OCI-LY7 (cell line): ENCODE data around the gene FEZ2. TPM values are rescaled to one million over a fixed set of nuclear protein-coding genes. Genes with fewer than 3 reads are reported as not detected.
A peak's percentile ranks its signal among the peaks of the same experiment; 100 is the strongest.

ENCODE experiments used
- BruUV-seq: library from RNA; stranded (reverse); fragments of 400-500 nt; replicated peaks from 2 replicates; lab custom pipeline; 2021; lab: Mats Ljungman, UMichigan
- CTCF ChIA-PET: fragments of 300-600 bp; sonication (Branson Sonifier 250); formaldehyde crosslinking; loops from one replicate; lab custom pipeline; 2022; ENCODE audit warnings: antibody characterized with exemption; ENCODE audit not compliant: unreplicated experiment; lab: Charles Lee
- POLR2A ChIA-PET: fragments of 300-600 bp; sonication (Branson Sonifier 250); formaldehyde crosslinking; loops from one replicate; lab custom pipeline; 2022; ENCODE audit warnings: antibody characterized with exemption; lab: Charles Lee
- DNase-seq: peaks from one replicate; pipeline ENCODE4 v3.0.0-alpha.2; 2015; ENCODE audit warnings: low spot score
- H2AFZ ChIP-seq: fragments of 200-600 bp; sonication (generic), shearing (Covaris generic); 2 replicates; pipeline ENCODE4 v1.6.1; 2014; ENCODE audit warnings: mild to moderate bottlenecking, antibody characterized with exemption, low read length, moderate library complexity
- H3K27ac ChIP-seq: fragments of 200-600 bp; sonication (generic); 2 replicates; pipeline ENCODE4 v1.5.1; 2014; ENCODE audit warnings: mixed run types, low read depth, mild to moderate bottlenecking, moderate library complexity, low read length, inconsistent platforms; ENCODE audit not compliant: poor library complexity, severe bottlenecking
- H3K36me3 ChIP-seq: fragments of 200-600 bp; sonication (generic); 2 replicates; pipeline ENCODE4 v1.6.1; 2014; ENCODE audit warnings: mild to moderate bottlenecking, antibody characterized with exemption, low read length, moderate library complexity, mixed read lengths; ENCODE audit not compliant: insufficient read depth
- H3K4me1 ChIP-seq: fragments of 200-600 bp; sonication (generic); 2 replicates; pipeline ENCODE4 v1.5.1; 2014; ENCODE audit warnings: mild to moderate bottlenecking, low read length; ENCODE audit not compliant: insufficient read depth, poor library complexity, severe bottlenecking
- H3K4me2 ChIP-seq: fragments of 200-600 bp; sonication (generic); 2 replicates; pipeline ENCODE4 v1.6.1; 2014; ENCODE audit warnings: mild to moderate bottlenecking, low read length
- H3K4me3 ChIP-seq: fragments of 200-600 bp; sonication (generic); 2 replicates; pipeline ENCODE4 v1.5.1; 2014; ENCODE audit warnings: mild to moderate bottlenecking, low read depth, low read length; ENCODE audit not compliant: poor library complexity, severe bottlenecking
- H3K79me2 ChIP-seq: fragments of 200-600 bp; sonication (generic); 2 replicates; pipeline ENCODE4 v1.6.1; 2016; ENCODE audit warnings: low read depth, mild to moderate bottlenecking, low read length, moderate library complexity, mixed read lengths; ENCODE audit not compliant: insufficient read depth
- H3K9me2 ChIP-seq: fragments of 200-600 bp; sonication (generic); 2 replicates; pipeline ENCODE4 v1.6.1; 2016; ENCODE audit warnings: mild to moderate bottlenecking, low read length, mixed read lengths; ENCODE audit not compliant: insufficient read depth
- H3K9me3 ChIP-seq: fragments of 200-600 bp; sonication (generic); 2 replicates; pipeline ENCODE4 v1.6.1; 2014; ENCODE audit warnings: mild to moderate bottlenecking, mixed run types, low read length, mixed read lengths
- H4K20me1 ChIP-seq: fragments of 200-600 bp; sonication (generic); 2 replicates; pipeline ENCODE4 v1.6.1; 2014; ENCODE audit warnings: mild to moderate bottlenecking, antibody characterized with exemption, low read length, moderate library complexity, mixed read lengths; ENCODE audit not compliant: insufficient read depth
- CTCF ChIP-seq: fragments of 200-600 bp; sonication (generic); conservative IDR thresholded peaks from 2 replicates; pipeline ENCODE4 v1.5.1; 2014; ENCODE audit warnings: mild to moderate bottlenecking, antibody characterized with exemption, low read length, moderate library complexity, mixed read lengths
- EZH2phosphoT487 ChIP-seq: fragments of 200-600 bp; sonication (generic); IDR thresholded peaks from 2 replicates; pipeline ENCODE4 v1.6.1; 2018; ENCODE audit warnings: low read depth, borderline replicate concordance, mild to moderate bottlenecking, mixed run types, antibody characterized with exemption, low read length, moderate library complexity, mixed read lengths
- intact Hi-C: fragments of 100-400 bp; cut with micrococcal nuclease; formaldehyde crosslinking; loops from one replicate; pipeline ENCODE4 v1.10.0; 2022; ENCODE audit not compliant: unreplicated experiment
- total RNA-seq, 2 experiments: library from RNA; depleted of rRNA in 1 of 2; stranded (reverse); fragments of >200 nt in 1 of 2; shearing (Covaris generic) in 1 of 2; gene quantifications; 2 replicates each; pipeline ENCODE4 v1.2.3, GENCODE V29; 2014 to 2022

FEZ2 gene
- total RNA-seq, 2 experiments from 2014 or later, result 17.1 to 23.2 TPM

DNA sequence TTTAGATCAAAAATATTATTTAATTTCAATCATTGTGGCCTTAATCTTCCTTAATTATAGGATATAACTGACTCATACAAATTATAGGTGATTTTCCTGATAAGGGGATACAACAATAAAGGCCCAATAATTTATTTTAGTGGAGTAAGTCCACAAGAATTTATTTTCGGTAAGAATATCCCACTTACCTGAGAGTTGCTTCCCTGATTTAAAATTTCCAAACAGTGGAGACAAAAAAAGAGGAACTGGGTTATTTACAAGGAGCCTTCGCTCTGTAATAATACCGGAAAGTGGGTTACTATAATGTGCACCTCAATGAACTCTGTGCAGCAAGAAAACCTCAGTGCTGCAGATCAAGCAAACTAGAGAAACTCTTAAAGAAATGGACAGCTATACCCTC lies 42.2 kb downstream of the FEZ2 start:
- Histone ChIP-seq H3K9me3 (no peaks in the 10 kb centered on the region), H3K36me3 (peaks cover 38% of the 10 kb centered on the region), H3K4me1 (no peaks in the 10 kb centered on the region), H3K4me2 (no peak overlapping the region), H4K20me1 (no peaks in the 10 kb centered on the region), H3K27ac (no peak overlapping the region), H3K4me3 (no peak overlapping the region), H3K79me2 (no peaks in the 10 kb centered on the region), H2AFZ (no peak overlapping the region), H3K9me2 (no peaks in the 10 kb centered on the region)
- POLR2A ChIA-PET, result interaction anchor here (0.7 to 1.5 kb wide), 2 partner anchors 9 to 281 kb away, joined by 3 read pairs; no protein-coding TSS in a partner anchor
- CTCF ChIA-PET, result no interaction called here
- no peak for DNase-seq
- intact Hi-C loops, result no loop called here
- BruUV-seq, result TSS peak; percentile 21
- TF ChIP-seq EZH2phosphoT487 (no peak), CTCF (no peak)

DNA sequence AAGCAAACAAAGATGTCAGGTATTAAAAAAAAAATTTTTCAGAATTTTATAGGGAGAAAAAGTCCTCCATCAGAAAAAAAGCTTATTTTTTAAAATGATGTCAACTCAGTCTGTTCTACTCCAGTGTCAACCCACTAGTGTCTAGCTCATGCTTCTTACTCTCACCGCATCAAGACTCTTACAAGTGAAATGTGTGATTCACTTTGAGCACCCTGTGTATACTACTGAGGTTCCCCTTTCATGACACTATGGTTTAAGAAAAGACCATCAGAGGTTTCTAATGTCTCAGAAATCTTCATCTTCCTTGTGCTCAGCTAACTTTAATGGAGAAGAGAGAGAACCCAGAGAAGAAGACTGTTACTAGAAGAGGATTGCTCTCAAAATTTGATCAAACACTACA lies 43.4 kb downstream of the FEZ2 start:
- no TSS peak for BruUV-seq
- peaks cover 44% of the 10 kb centered on the region for H3K36me3 ChIP-seq
- no peak overlapping the region for H3K27ac ChIP-seq
- DNase-seq, result no peak
- ChIA-PET CTCF (interaction anchor here (1.0 kb wide), 1 partner anchor 13 kb away, joined by 3 read pairs; no protein-coding TSS in a partner anchor), POLR2A (no interaction called here)
- no peaks in the 10 kb centered on the region for H3K9me3 ChIP-seq
- no peak for TF ChIP-seq CTCF
- TF ChIP-seq EZH2phosphoT487, result no peak
- no peak overlapping the region for H3K4me2 ChIP-seq
- no peak overlapping the region for H2AFZ ChIP-seq
- intact Hi-C loops, result no loop called here
- no peaks in the 10 kb centered on the region for H3K9me2 ChIP-seq
- no peak overlapping the region for H3K4me3 ChIP-seq
- H3K4me1 ChIP-seq, result no peaks in the 10 kb centered on the region
- no peaks in the 10 kb centered on the region for H3K79me2 ChIP-seq
- no peaks in the 10 kb centered on the region for H4K20me1 ChIP-seq

GRCh38 chr2:36553683-36554082 lies 44.3 kb downstream of the FEZ2 start:
- TF ChIP-seq EZH2phosphoT487, result no peak
- TF ChIP-seq CTCF, result no peak
- ChIA-PET CTCF (interaction anchor here (1.0 kb wide), 1 partner anchor 13 kb away, joined by 3 read pairs; no protein-coding TSS in a partner anchor), POLR2A (no interaction called here)
- H3K9me3 ChIP-seq, result no peaks in the 10 kb centered on the region
- H2AFZ ChIP-seq, result no peak overlapping the region
- H3K4me1 ChIP-seq, result no peaks in the 10 kb centered on the region
- no peaks in the 10 kb centered on the region for H3K79me2 ChIP-seq
- H3K27ac ChIP-seq, result no peak overlapping the region
- DNase-seq, result no peak
- H4K20me1 ChIP-seq, result no peaks in the 10 kb centered on the region
- intact Hi-C loops, result no loop called here
- no peaks in the 10 kb centered on the region for H3K9me2 ChIP-seq
- H3K36me3 ChIP-seq, result peaks cover 51% of the 10 kb centered on the region
- no peak overlapping the region for H3K4me2 ChIP-seq
- H3K4me3 ChIP-seq, result no peak overlapping the region
- no TSS peak for BruUV-seq
